Stimulated activated CD8-positive, alpha-beta memory T cell treated with anti-CD3 and anti-CD28 coated beads, Interleukin-7, amount 100 ng/mL, for 1 hour (primary cell): ENCODE measurements around the gene CCDC187.

Source experiments
- DNase-seq, 2 donors: peaks; one replicate each; pipeline ENCODE4 v3.0.0-alpha.2; 2020; ENCODE audit warnings: low read depth in 2 of 2

The CCDC187 gene

DNA sequence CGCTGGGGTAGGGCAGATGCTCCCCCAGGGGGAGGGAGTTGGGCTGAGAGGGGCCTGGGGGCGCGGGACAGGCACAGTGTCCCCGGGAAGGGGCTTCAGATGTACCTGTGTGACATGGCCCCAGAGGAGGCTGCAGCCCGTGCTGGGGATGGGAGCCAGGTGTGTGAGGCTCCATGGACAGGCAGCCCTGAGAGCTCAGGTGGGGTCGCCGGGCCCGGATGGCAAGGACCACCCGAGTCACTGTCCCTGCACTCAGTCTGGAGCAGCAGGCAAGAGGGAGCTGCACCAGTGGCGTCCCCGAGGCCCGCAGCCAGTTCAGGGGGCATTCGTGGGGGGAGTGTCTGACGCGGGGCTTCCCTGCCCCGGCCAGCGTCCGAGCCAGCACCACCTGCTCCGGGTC lies 18.9 kb downstream of the CCDC187 start:
- no peak for DNase-seq

GRCh38 chr9:136284311-136284710 lies 19.6 kb downstream of the CCDC187 start:
- no peak for DNase-seq

DNA sequence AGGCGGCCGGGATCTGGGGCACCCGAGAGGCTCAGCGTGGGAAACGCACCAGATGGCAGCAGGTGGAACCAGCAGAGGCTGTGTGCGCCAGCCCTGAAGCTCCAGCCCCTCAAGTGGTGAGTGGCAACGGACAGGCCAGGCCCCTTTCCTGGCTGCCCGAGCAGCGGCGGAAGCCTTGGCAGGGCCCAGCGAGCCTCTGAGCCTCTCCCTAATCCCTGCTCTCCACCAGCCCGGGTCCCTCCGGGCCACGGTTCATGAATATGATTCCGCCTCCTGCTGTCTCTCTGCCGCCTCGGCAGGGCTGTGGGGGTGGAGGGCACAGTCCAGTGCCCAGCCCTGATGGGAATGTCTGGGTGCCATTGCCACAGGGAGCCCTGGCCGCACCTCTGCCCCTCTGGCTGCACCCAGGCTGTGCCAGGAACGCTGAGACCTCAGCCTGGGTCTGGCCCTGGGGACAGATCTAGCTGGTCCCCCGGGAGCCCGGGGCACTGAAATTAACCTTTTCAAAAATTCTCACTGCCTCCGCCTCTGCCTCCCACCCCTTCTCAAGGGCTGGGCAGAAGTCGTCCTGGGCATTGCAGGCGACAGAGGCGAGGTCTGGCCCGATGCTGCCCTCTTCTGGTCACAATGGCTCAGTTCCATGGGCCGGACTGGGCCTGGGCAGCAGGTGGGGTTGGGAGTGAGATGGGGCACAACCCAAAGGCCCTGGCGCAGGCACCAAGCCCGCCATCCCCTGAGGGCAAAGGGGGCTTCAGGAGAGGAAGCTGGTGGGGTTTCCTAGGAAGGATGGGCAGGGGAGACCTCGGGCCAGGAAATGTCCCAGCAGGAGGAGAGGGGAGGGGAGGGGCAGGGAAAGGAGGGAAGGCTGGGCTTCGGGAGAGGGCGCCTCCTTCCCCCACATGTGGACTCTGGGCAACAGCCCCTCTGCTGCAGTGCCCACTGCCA lies 20.3 kb downstream of the CCDC187 start:
- peak; percentile 51 to 57 for DNase-seq

GRCh38 chr9:136282272-136282861 lies 21.5 kb downstream of the CCDC187 start:
- DNase-seq: no peak

DNA sequence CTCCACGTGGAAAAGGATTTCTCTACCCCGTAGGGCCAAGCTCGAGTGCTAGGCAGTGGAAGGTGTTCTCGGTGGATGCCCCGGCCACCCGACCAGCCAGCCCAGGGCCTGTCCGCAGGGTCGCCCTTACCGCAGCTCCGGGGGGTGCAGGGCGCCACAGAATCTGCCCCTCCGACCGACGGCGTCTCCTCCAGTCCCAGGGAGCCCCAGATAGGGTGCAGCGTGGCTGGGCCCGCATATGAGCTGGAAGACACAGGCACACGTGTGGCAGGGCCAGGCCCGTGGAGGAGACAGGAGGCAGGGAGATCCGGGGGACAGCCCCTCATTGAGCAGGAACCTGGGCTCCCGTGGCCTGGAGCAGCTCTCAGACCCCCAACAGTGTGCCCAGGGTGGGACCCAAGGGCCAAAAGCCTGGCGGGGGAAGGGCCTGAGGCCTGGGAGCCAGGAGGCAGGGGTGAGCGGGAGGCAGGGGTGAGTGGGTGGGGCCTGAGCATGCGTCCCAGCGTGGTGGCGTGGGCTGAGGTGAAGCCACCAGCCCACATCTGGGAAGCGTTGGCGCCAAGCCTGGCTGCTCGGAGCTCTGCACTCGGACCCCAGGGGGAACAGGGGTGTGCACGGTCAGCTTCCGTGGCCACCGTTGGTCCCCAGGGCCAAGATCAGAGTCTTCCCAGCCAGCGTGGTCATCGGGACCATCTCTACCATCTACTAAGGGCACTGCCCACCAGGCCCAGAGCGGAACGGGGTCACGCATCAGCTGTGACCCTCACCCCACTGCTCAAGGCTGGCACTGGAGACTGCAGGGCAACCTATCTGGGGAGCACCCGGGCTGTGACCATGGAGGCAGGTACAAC lies 22.2 kb downstream of the CCDC187 start:
- DNase-seq: no peak

DNA sequence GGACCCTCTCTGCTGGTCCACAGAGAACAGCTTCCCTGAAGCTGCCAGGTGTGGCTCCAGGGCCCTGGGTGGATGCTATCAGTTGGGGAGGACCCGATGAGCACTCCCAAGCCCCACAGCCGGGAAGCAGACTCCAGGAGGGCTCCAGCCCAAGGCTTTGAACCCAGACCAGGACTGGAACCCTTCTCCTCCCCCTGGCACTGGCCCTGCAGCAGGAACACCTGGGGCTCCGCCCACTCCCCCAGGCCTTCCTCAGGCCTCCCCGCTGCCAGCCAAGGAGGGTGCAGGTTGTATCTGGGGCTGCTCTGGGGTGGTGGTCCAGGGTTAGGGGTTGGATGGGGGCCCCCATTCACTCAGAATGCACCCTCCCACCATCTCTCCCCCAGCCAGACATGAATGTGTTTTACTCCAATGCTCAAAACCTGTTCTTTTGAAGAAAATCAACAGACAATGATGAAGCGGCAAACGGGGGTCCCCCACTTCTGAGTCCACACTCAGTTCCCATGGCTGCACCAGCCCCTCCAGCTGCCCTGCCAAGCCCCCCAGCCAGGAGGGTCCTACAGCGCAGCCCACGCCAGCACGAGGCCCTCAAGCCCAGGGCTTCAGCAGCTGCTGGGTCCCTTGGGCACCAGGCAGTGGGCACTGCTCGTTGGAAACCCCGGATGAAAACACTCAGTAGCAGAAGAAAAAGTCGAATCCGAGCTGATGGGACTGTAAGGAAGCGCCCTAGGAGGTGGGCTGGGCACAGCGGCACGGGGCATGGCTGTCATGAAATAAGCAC lies 23.2 kb downstream of the CCDC187 start:
- DNase-seq: no peak

DNA sequence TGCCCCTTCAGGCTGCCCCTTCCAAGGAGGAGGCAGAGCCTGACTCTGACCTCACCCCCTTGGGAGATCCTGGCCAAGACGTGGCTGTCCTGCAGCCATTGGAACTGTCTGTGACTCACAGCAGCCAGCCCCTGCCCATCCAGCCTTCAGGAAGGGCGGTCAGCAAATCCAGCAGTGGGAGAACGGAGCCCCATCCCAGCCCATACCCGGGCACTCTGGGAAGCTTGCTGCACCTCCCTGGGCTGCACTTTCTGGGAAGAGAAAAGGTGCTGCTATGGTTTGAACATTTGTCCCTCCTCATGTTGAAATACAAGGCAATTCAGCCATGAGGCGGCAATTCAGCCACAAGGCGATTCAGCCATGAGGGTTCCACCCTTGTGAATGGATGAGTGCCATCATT lies 24.4 kb downstream of the CCDC187 start:
- no peak for DNase-seq

DNA sequence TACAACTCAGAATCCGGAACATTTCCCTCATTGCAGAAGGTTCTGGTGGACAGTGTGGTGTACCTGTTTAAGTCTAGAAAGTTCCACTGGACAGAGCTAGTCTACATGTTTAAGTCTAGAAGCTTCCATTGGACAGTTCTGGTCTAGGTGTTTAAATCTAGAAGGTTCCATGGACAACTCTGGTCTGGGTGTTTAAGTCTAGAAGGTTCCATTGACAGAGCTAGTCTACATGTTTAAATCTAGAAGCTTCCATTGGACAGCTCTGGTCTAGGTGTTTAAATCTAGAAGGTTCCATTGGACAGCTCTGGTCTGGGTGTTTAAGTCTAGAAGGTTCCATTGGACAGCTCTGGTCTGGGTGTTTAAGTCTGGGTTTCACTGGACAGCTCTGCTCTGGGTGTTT lies 25.0 kb downstream of the CCDC187 start:
- DNase-seq: no peak

GRCh38 chr9:136278221-136278620 lies 25.7 kb downstream of the CCDC187 start:
- DNase-seq: no peak

GRCh38 chr9:136277746-136278145 lies 26.1 kb downstream of the CCDC187 start:
- DNase-seq: no peak

DNA sequence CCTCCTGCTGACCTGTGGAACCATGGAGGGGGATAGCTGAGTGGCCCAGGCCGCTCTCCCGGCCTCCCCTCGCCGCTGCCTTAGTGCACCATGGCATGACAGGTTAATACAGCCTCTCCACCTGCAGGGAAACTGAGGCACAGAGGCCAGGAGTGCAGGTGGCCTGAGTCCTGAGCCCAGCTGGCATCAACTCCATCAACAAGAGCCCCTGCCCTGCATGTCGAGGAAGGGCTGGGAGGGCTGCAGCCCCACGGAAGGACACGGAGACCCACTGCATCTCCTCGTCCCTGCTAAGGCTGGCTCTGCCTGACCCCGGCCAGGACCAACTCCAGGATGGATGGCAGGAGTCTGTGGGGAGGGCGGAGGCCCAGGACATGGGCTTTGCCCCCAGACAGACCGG lies 27.2 kb downstream of the CCDC187 start:
- no peak for DNase-seq

DNA sequence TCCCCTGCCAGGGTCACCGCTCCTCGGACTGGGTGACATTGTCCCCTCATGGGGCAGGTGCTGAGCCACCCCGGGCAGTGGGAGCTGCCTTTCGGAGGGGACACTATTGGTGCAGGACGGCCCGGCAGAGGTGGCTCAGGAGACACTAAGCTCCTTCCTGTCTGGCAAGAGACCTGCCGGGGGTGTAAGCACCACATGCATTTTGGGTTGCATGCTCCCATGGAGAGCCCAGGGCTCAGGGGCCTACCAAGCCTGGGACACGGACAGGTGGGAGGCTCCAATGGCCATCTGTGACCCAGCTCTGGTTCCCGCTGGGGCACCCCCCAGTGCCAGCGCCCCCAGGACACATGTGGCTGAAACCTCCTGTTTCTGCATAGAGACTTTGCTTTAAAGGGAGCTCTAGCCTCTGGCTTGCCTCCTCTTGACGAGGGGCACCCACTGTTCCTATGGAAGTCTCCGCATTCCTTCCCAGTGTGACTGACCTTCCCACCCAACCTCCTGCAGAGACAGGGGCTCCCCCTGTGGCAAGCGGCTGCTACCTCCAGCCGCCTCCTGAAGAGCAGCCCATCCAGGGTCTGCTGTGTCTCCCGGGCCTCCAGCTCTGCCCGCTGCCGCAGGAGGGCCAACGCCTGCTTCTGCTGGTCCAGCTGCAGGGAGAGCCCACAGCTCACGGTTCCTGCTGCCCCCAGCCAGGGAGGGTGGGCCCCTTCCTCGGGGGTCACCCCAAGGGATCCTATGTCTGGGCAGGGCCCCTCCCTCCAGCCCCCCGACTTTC lies 28.1 kb downstream of the CCDC187 start:
- DNase-seq: no peak

DNA sequence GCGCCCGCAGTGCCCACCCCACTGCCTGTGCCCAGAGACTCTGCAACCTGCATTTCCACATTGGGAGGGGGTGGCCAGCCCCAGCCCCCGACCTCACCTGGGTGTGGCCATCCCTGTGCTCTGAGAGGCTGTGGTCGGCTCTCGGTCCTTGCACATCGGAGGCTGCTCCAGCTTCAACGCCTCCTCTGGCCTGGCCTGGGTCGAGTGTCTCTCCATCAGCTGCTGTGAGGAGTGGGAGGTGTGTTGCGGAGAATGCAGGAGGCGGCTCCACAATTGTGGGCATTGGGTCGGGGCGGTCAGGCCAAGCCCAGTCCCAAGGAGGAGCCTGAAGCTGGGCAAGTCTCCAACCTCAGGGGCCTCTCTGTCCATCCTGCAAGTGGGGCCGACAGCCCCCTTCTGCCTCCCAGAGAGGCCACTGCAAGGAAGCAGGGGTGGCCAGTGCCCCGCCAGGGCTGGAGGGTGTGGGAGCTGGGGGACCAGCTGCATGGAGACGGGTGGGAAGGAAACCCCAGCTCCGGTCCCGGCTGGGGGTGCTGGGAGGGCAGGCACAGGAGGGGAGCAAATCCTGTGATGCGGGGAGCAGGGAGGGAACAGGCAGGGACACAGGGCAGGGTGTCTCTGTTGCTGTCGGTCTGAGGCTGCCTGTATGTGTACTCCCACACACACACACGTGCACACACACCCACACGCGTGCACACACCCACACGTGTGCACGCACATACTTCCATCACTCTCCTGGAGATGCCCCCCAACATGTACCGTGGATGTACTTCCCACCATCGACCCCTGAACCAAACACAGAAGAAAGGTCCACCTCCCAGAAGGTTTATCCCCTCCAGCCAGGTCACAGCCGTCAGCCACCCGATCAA lies 28.9 kb downstream of the CCDC187 start:
- no peak for DNase-seq

DNA sequence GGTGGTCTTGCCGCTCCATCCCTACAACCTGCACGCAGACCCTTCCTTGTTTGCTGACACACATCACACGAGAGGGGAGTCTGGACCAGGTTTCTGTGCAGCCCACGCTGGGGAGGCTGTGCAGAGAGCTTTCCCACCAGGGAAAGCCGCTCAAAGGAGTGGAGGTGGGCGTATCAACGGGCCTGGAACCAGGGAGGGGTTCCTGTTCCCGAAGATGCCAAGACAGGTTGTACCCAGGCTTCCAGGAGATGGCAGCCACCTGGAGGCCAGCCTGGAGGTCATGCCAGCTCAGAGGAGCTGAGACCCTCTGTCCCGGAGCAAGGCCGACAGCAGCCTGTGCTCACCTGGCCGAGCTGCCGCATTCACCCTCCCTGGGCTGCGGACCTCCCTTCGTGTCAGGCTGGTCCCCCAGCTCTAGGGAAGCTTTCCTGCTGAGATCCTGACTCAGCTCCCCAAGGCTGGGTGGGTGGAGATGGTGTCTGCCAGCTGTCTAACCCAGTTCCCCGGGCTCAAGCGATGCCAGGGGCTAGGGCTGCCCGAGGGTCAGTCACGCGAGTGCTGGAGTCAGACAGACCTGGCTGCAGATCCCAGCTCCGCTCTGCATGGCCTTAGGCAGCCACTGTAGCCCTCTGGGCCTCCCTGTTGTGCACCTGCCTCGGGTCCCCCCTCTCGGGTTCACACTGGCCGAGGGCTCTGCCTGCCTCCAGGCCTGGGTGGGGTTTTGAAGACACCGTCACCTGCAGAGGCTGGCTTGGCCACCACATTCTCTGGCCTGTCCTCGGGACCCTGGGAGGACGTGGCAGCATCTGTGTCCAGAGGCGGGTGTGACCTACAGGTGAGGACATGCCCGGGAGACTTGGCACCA lies 29.7 kb downstream of the CCDC187 start:
- DNase-seq: no peak

DNA sequence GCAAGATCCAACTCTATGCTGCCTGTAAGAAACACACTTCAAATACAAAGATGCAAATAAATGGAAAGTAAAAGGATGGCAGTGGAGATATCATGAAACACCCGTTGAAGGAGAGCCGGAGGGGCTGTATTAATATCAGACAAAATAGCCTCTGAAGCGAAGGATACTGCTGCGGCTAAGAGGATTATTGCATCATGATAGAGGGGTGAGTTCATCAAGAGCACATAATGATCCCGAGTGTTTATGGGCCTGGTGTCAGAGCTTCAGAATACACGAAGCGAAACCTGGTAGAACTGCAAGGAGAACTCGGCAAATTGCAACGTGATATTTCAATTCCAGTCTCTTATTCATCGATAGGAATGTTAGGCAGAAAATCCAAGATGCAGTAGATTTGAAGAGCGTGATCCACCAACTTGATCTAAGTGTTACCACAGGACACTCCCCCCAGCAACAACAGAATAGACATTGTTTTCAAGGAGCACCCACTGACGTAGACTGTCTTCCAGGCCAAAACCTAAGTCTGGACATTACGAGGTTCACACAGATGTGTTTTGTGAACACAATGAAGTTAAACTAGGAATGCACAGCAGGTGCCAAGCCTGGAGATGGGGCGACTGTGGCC lies 30.5 kb downstream of the CCDC187 start:
- no peak for DNase-seq

GRCh38 chr9:136270173-136270705 lies 33.7 kb downstream of the CCDC187 start:
- DNase-seq: no peak

DNA sequence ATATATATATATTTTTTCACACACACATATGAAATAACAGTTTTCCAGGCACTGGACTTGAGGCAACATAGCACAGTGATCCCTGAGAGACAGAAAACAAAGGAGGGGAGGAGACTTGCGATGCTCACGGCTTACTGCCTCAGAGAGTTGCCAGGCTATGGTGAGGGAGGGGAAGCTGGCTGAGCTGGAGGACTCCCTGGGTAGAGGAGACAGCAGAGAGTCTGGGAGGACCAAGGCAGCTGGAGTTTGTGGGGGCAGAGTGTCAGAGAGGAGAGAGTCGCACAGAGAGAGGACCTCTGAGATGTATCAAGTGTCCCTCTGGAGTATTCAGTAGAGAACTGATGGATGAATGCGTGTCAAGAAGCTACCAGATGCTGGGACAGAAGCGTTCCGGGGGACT lies 35.2 kb downstream of the CCDC187 start:
- DNase-seq: no peak

GRCh38 chr9:136268318-136268717 lies 35.6 kb downstream of the CCDC187 start:
- DNase-seq: no peak
